Loucy (cell line): ENCODE measurements around the gene TRPV3.

Source experiments
- H2AFZ ChIP-seq: fragments of 200-600 bp; sonication (generic); 2 replicates; pipeline ENCODE4 v1.6.0; 2016; ENCODE audit warnings: antibody characterized with exemption, mild to moderate bottlenecking, low read length, moderate library complexity
- H3F3A ChIP-seq: fragments of 200-600 bp; 2 replicates; pipeline ENCODE4 v1.6.0; 2016; ENCODE audit warnings: antibody characterized with exemption, low read depth, mild to moderate bottlenecking
- H3K27me3 ChIP-seq: fragments of 200-600 bp; sonication (generic); 2 replicates; pipeline ENCODE4 v1.6.1; 2014; ENCODE audit warnings: low read length, mild to moderate bottlenecking; ENCODE audit not compliant: insufficient read depth, poor library complexity, severe bottlenecking
- H3K36me3 ChIP-seq: fragments of 200-600 bp; sonication (generic); 2 replicates; pipeline ENCODE4 v1.6.1; 2016; ENCODE audit warnings: low read length; ENCODE audit not compliant: insufficient read depth
- H3K4me1 ChIP-seq: fragments of 200-600 bp; sonication (generic); 2 replicates; pipeline ENCODE4 v1.5.1; 2014; ENCODE audit warnings: low read length, mild to moderate bottlenecking; ENCODE audit not compliant: insufficient read depth, poor library complexity, severe bottlenecking
- H3K4me2 ChIP-seq: fragments of 200-600 bp; sonication (generic); 2 replicates; pipeline ENCODE4 v1.6.0; 2014; ENCODE audit warnings: antibody characterized with exemption, low read length, low read depth, mild to moderate bottlenecking; ENCODE audit not compliant: poor library complexity, severe bottlenecking
- H3K4me3 ChIP-seq: fragments of 200-600 bp; sonication (generic); 2 replicates; pipeline ENCODE4 v1.5.1; 2014; ENCODE audit warnings: low read length, mild to moderate bottlenecking, mixed read lengths; ENCODE audit not compliant: poor library complexity, severe bottlenecking
- H3K79me2 ChIP-seq: fragments of 200-600 bp; sonication (generic); 2 replicates; pipeline ENCODE4 v1.6.1; 2014; ENCODE audit warnings: low read length; ENCODE audit not compliant: insufficient read depth
- H3K9ac ChIP-seq: fragments of 200-600 bp; sonication (generic); 2 replicates; pipeline ENCODE4 v1.6.0; 2014; ENCODE audit warnings: mild to moderate bottlenecking, low read depth, low read length, moderate library complexity; ENCODE audit not compliant: poor library complexity, severe bottlenecking
- H3K9me2 ChIP-seq: fragments of 200-600 bp; sonication (generic); replicated peaks from 2 replicates; pipeline ENCODE4 v1.6.1; 2016; ENCODE audit warnings: low read depth, low read length, mixed read lengths
- H3K9me3 ChIP-seq: fragments of 200-600 bp; sonication (generic); 2 replicates; pipeline ENCODE4 v1.6.1; 2014; ENCODE audit warnings: mild to moderate bottlenecking, antibody characterized with exemption, low read length, low read depth; ENCODE audit not compliant: insufficient read depth
- H4K20me1 ChIP-seq: fragments of 200-600 bp; sonication (generic); 2 replicates; pipeline ENCODE4 v1.6.0; 2014; ENCODE audit warnings: antibody characterized with exemption, low read length, mild to moderate bottlenecking; ENCODE audit not compliant: insufficient read depth, poor library complexity, severe bottlenecking
- CTCF ChIP-seq: fragments of 200-600 bp; sonication (generic); conservative IDR thresholded peaks from 2 replicates; pipeline ENCODE4 v1.5.1; 2014; ENCODE audit warnings: mild to moderate bottlenecking, antibody characterized with exemption, low read length
- EZH2phosphoT487 ChIP-seq: fragments of 200-600 bp; IDR thresholded peaks from 2 replicates; pipeline ENCODE4 v1.6.1; 2018; ENCODE audit warnings: antibody characterized with exemption, mild to moderate bottlenecking, moderate library complexity, borderline replicate concordance

TRPV3 gene

GRCh38 chr17:3575511-3575910 is 17.9 kb upstream of the TRPV3 start:
- H3K4me3 ChIP-seq, result no peak overlapping the region
- H3K4me2 ChIP-seq, result no peak overlapping the region
- no peaks in the 10 kb centered on the region for H3K9me3 ChIP-seq
- H2AFZ ChIP-seq, result no peak overlapping the region
- H3K9ac ChIP-seq, result no peak overlapping the region
- H3K9me2 ChIP-seq, result no peaks in the 10 kb centered on the region
- H3F3A ChIP-seq, result no peaks in the 10 kb centered on the region
- H4K20me1 ChIP-seq, result no peaks in the 10 kb centered on the region
- no peaks in the 10 kb centered on the region for H3K79me2 ChIP-seq
- no peaks in the 10 kb centered on the region for H3K4me1 ChIP-seq
- H3K27me3 ChIP-seq, result no peaks in the 10 kb centered on the region
- no peaks in the 10 kb centered on the region for H3K36me3 ChIP-seq
- no peak for TF ChIP-seq EZH2phosphoT487
- TF ChIP-seq CTCF, result no peak

GRCh38 chr17:3574231-3574630 is 16.6 kb upstream of the TRPV3 start:
- no peaks in the 10 kb centered on the region for H3F3A ChIP-seq
- H4K20me1 ChIP-seq, result no peaks in the 10 kb centered on the region
- H3K4me3 ChIP-seq, result no peak overlapping the region
- no peaks in the 10 kb centered on the region for H3K79me2 ChIP-seq
- no peak overlapping the region for H3K9ac ChIP-seq
- no peak for TF ChIP-seq EZH2phosphoT487
- TF ChIP-seq CTCF, result no peak
- H3K4me2 ChIP-seq, result no peak overlapping the region
- H3K4me1 ChIP-seq, result no peaks in the 10 kb centered on the region
- H3K36me3 ChIP-seq, result no peaks in the 10 kb centered on the region
- H2AFZ ChIP-seq, result no peak overlapping the region
- H3K9me2 ChIP-seq, result no peaks in the 10 kb centered on the region
- H3K9me3 ChIP-seq, result no peaks in the 10 kb centered on the region
- H3K27me3 ChIP-seq, result no peaks in the 10 kb centered on the region

GRCh38 chr17:3573246-3574100 is 15.9 kb upstream of the TRPV3 start:
- Histone ChIP-seq H4K20me1 (no peaks in the 10 kb centered on the region), H3K4me2 (no peak overlapping the region), H3K79me2 (no peaks in the 10 kb centered on the region), H3F3A (no peaks in the 10 kb centered on the region), H2AFZ (no peak overlapping the region), H3K9me3 (no peaks in the 10 kb centered on the region), H3K9me2 (no peaks in the 10 kb centered on the region), H3K27me3 (no peaks in the 10 kb centered on the region), H3K36me3 (no peaks in the 10 kb centered on the region), H3K9ac (no peak overlapping the region), H3K4me3 (no peak overlapping the region), H3K4me1 (no peaks in the 10 kb centered on the region)
- no peak for TF ChIP-seq EZH2phosphoT487

GRCh38 chr17:3572231-3572630 is 14.6 kb upstream of the TRPV3 start:
- no peaks in the 10 kb centered on the region for H3K4me1 ChIP-seq
- no peak for TF ChIP-seq CTCF
- no peak for TF ChIP-seq EZH2phosphoT487
- H3K9me3 ChIP-seq, result no peaks in the 10 kb centered on the region
- no peak overlapping the region for H3K4me3 ChIP-seq
- H3K36me3 ChIP-seq, result no peaks in the 10 kb centered on the region
- no peaks in the 10 kb centered on the region for H3K27me3 ChIP-seq
- H3K9ac ChIP-seq, result no peak overlapping the region
- H3K79me2 ChIP-seq, result no peaks in the 10 kb centered on the region
- no peak overlapping the region for H2AFZ ChIP-seq
- no peaks in the 10 kb centered on the region for H3F3A ChIP-seq
- H3K4me2 ChIP-seq, result no peak overlapping the region
- H3K9me2 ChIP-seq, result no peaks in the 10 kb centered on the region
- H4K20me1 ChIP-seq, result no peaks in the 10 kb centered on the region
